ENCODE data around the gene SH2D7. TPM values are rescaled to one million over a fixed set of nuclear protein-coding genes. Genes with fewer than 3 reads are reported as not detected.
A peak's percentile ranks its signal among the peaks of the same experiment; 100 is the strongest.

Gene SH2D7
- total RNA-seq, 6 donors from 2014 or later = 0.09 TPM; not detected in 5

GRCh38 chr15:78087951-78088772 is 4.2 kb upstream of the SH2D7 start:
- WGBS, 2 donors = 78 to 84% methylated on average over 12 of the region's 12 CpGs
- Histone ChIP-seq H3K4me1 (peaks cover 25 to 43% (median 30%) of the 10 kb centered on the region in 4 donors), H3K27ac (peak overlapping the region in 1 of 4 donors; percentile 23), H3K36me3 (no peaks in the 10 kb centered on the region), H3K9me3 (no peaks in the 10 kb centered on the region), H3K4me3 (no peak overlapping the region), H3K27me3 (no peaks in the 10 kb centered on the region)
- DNase-seq (no peak), ATAC-seq (ENCODE audit: low FRiP score in 2 of 2) (peak in 1 of 2 donors; percentile 42)
- TF ChIP-seq EP300 (IDR thresholded peaks at IDR 0.05) (no peak), POLR2A (IDR thresholded peaks at IDR 0.05) (no peak), POLR2AphosphoS5 (IDR thresholded peaks at IDR 0.05) (no peak), CTCF (IDR thresholded peaks at IDR 0.05) (no peak)

GRCh38 chr15:78088773-78089080 is 3.6 kb upstream of the SH2D7 start:
- Histone ChIP-seq H3K9me3 (no peaks in the 10 kb centered on the region), H3K27ac (no peak overlapping the region), H3K4me1 (peaks cover 20 to 38% (median 25%) of the 10 kb centered on the region in 4 donors), H3K36me3 (no peaks in the 10 kb centered on the region), H3K4me3 (no peak overlapping the region), H3K27me3 (no peaks in the 10 kb centered on the region)
- 80 to 93% methylated on average over 3 of the region's 3 CpGs for WGBS, 2 donors
- TF ChIP-seq POLR2AphosphoS5 (IDR thresholded peaks at IDR 0.05) = no peak
- no peak for ATAC-seq (ENCODE audit: low FRiP score in 2 of 2)
- no peak for DNase-seq

GRCh38 chr15:78090422-78091063 is 1.8 kb upstream of the SH2D7 start:
- no peaks in the 10 kb centered on the region for H3K9me3 ChIP-seq
- H3K4me3 ChIP-seq = no peak overlapping the region
- no peaks in the 10 kb centered on the region for H3K36me3 ChIP-seq
- ATAC-seq (ENCODE audit: low FRiP score in 2 of 2) (no peak), DNase-seq (no peak)
- TF ChIP-seq EP300 (IDR thresholded peaks at IDR 0.05) (no peak), POLR2A (IDR thresholded peaks at IDR 0.05) (no peak), POLR2AphosphoS5 (IDR thresholded peaks at IDR 0.05) (no peak), CTCF (IDR thresholded peaks at IDR 0.05) (no peak)
- WGBS, 2 donors = 92 to 95% methylated on average over 3 of the region's 3 CpGs
- peaks cover 7 to 25% (median 11%) of the 10 kb centered on the region in 4 donors for H3K4me1 ChIP-seq
- H3K27me3 ChIP-seq = no peaks in the 10 kb centered on the region
- no peak overlapping the region for H3K27ac ChIP-seq

GRCh38 chr15:78093242-78094020 is 1.1 kb downstream of the SH2D7 start:
- Histone ChIP-seq H3K27ac (peak overlapping the region in 2 of 4 donors; percentile 4 to 59), H3K9me3 (no peaks in the 10 kb centered on the region), H3K36me3 (no peaks in the 10 kb centered on the region), H3K27me3 (no peaks in the 10 kb centered on the region), H3K4me1 (peaks cover 5 to 16% (median 11%) of the 10 kb centered on the region in 4 donors), H3K4me3 (no peak overlapping the region)
- TF ChIP-seq POLR2AphosphoS5 (IDR thresholded peaks at IDR 0.05) (peak; percentile 61 to 63), POLR2A (IDR thresholded peaks at IDR 0.05) (no peak), CTCF (IDR thresholded peaks at IDR 0.05) (no peak), EP300 (IDR thresholded peaks at IDR 0.05) (peak in 1 of 4 donors; percentile 65)
- WGBS, 2 donors = 67 to 72% methylated on average over 3 to 5 of the region's 5 CpGs
- ATAC-seq (ENCODE audit: low FRiP score in 2 of 2) (peak; percentile 23 to 83), DNase-seq (peak in 1 of 2 donors; percentile 15)

- Histone ChIP-seq H3K4me3 (no peak overlapping the region), H3K27me3 (no peaks in the 10 kb centered on the region), H3K9me3 (no peaks in the 10 kb centered on the region), H3K4me1 (peaks cover 0 to 6% (median 3%) of the 10 kb centered on the region in 4 donors), H3K27ac (no peak overlapping the region), H3K36me3 (no peaks in the 10 kb centered on the region)
- no peak for TF ChIP-seq CTCF (IDR thresholded peaks at IDR 0.05)
- no peak for TF ChIP-seq EP300 (IDR thresholded peaks at IDR 0.05)
- no peak for TF ChIP-seq POLR2AphosphoS5 (IDR thresholded peaks at IDR 0.05)
- no peak for TF ChIP-seq POLR2A (IDR thresholded peaks at IDR 0.05)
- ATAC-seq (ENCODE audit: low FRiP score in 2 of 2) (no peak), DNase-seq (peak in 1 of 2 donors; percentile 48)
- WGBS, 2 donors = 89 to 94% methylated on average over 8 of the region's 9 CpGs
Measured at GRCh38 chr15:78097667-78098066, 5.3 kb downstream of the SH2D7 start.
